Measurements from ENCODE around the gene KCTD20.

DNA sequence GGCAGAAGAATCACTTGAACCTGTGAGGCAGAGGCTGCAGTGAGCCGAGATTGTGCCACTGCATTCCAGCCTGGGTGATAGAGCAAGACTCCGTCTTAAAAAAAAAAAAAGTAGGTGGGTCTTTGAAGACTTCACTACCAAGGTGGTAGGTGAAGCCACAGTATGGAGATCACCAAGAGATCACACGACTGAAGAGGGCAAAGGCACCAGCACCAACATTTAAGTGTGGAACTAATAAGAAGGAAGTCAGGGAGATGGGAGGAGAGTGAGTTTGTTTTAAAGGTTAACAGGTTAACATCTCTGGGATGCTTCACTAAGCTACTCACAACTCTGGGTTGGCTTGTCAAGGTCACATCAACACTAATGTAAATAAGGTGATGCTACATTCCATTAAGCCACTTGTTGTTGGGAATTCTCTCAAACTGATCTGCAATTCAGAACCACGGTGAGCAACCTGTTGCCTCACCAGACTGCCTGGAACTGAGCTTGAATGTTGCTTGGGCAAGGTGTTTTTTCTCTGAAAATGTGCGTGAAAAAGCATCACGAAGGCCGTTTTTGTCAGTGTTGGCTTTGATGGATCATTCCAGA, 48.7 kb downstream of the KCTD20 start:
- TF ChIP-seq CTCF (IDR thresholded peaks at IDR 0.05; ENCODE audit: low read length) = no peak
- no peak for TF ChIP-seq EZH2 (optimal IDR thresholded peaks at IDR 0.05; ENCODE audit: low read depth, low read length)
- TF ChIP-seq EZH2phosphoT487 (IDR thresholded peaks at IDR 0.05; ENCODE audit: low read length) = no peak

Data from MM.1S (cell line).